Neural cell (in vitro differentiated cells): ENCODE measurements around the gene TXNDC15. TPM values are rescaled to one million over a fixed set of nuclear protein-coding genes. Genes with fewer than 3 reads are reported as not detected.

ENCODE experiments used
- H2AFZ ChIP-seq: fragments of 200-600, 300-800 bp; sonication (generic), shearing (Covaris generic); 2 replicates; pipeline ENCODE4 v1.6.0; 2014; ENCODE audit warnings: low read depth, mild to moderate bottlenecking, antibody characterized with exemption, low read length, moderate library complexity
- H3F3A ChIP-seq: fragments of 200-600 bp; shearing (Covaris generic); 2 replicates; pipeline ENCODE4 v1.6.1; 2016; ENCODE audit warnings: mild to moderate bottlenecking, moderate library complexity, mixed read lengths, antibody characterized with exemption, low read length; ENCODE audit not compliant: insufficient read depth, poor library complexity, severe bottlenecking
- H3K27ac ChIP-seq: fragments of 200-600, 300-800 bp; sonication (generic), shearing (Covaris generic); 2 replicates; pipeline ENCODE4 v1.5.1; 2014; ENCODE audit warnings: mild to moderate bottlenecking, low read length, moderate library complexity
- H3K27me3 ChIP-seq: fragments of 300-800, 200-600 bp; sonication (generic), shearing (Covaris generic); 2 replicates; pipeline ENCODE4 v1.6.0; 2014; ENCODE audit warnings: mild to moderate bottlenecking, low read depth, low read length, moderate library complexity; ENCODE audit not compliant: insufficient read depth
- H3K36me3 ChIP-seq: fragments of 300-800, 200-600 bp; sonication (generic), shearing (Covaris generic); 2 replicates; pipeline ENCODE4 v1.5.1; 2014; ENCODE audit warnings: mild to moderate bottlenecking, antibody characterized with exemption, low read length, moderate library complexity; ENCODE audit not compliant: insufficient read depth
- H3K4me2 ChIP-seq: fragments of 300-800, 200-600 bp; sonication (generic), shearing (Covaris generic); 2 replicates; pipeline ENCODE4 v1.6.0; 2014; ENCODE audit warnings: mild to moderate bottlenecking, low read length
- H3K4me3 ChIP-seq: fragments of 300-800, 200-600 bp; sonication (generic), shearing (Covaris generic); 2 replicates; pipeline ENCODE4 v1.5.1; 2014; ENCODE audit warnings: mild to moderate bottlenecking, low read length, moderate library complexity
- H3K79me2 ChIP-seq: fragments of 200-600 bp; shearing (Covaris generic); replicated peaks from 2 replicates; pipeline ENCODE4 v1.6.0; 2014; ENCODE audit warnings: mild to moderate bottlenecking, low read length, moderate library complexity; ENCODE audit not compliant: insufficient read depth
- H3K9ac ChIP-seq: fragments of 300-800, 200-600 bp; sonication (generic), shearing (Covaris generic); 2 replicates; pipeline ENCODE4 v1.6.1; 2016; ENCODE audit warnings: mild to moderate bottlenecking, low read length, mixed read lengths
- H3K9me2 ChIP-seq: fragments of 200-600 bp; shearing (Covaris generic); 2 replicates; pipeline ENCODE4 v1.6.1; 2016; ENCODE audit warnings: mild to moderate bottlenecking, low read length, mixed read lengths; ENCODE audit not compliant: insufficient read depth
- H3K9me3 ChIP-seq: fragments of 200-600, 300-800 bp; sonication (generic), shearing (Covaris generic); 2 replicates; pipeline ENCODE4 v1.6.1; 2016; ENCODE audit warnings: mild to moderate bottlenecking, mixed run types, low read length, moderate library complexity, mixed read lengths
- H4K20me1 ChIP-seq: fragments of 200-600 bp; shearing (Covaris generic); 2 replicates; pipeline ENCODE4 v1.6.1; 2016; ENCODE audit warnings: mild to moderate bottlenecking, mixed run types; ENCODE audit not compliant: insufficient read depth
- EP300 ChIP-seq: fragments of 450-650 bp; conservative IDR thresholded peaks from 2 replicates; pipeline ENCODE4 v1.6.1; 2014; ENCODE audit warnings: antibody characterized with exemption, mild to moderate bottlenecking, moderate library complexity; ENCODE audit not compliant: poor library complexity, severe bottlenecking
- EZH2 ChIP-seq: fragments of 200-600, 300-800 bp; shearing (Covaris generic), sonication (generic); IDR thresholded peaks from 2 replicates; pipeline ENCODE4 v1.6.1; 2014; ENCODE audit warnings: antibody characterized with exemption, low read length, borderline replicate concordance, mild to moderate bottlenecking; ENCODE audit not compliant: insufficient read depth, poor library complexity, severe bottlenecking
- MXI1 ChIP-seq: fragments of 450-650 bp; conservative IDR thresholded peaks from 2 replicates; pipeline ENCODE4 v1.6.1; 2014; ENCODE audit warnings: antibody characterized with exemption, mild to moderate bottlenecking; ENCODE audit not compliant: poor library complexity, severe bottlenecking
- POLR2AphosphoS5 ChIP-seq: IDR thresholded peaks from 2 replicates; pipeline ENCODE4 v1.6.1; 2012
- RAD21 ChIP-seq: fragments of 450-650 bp; conservative IDR thresholded peaks from 2 replicates; pipeline ENCODE4 v1.6.1; 2014; ENCODE audit warnings: antibody characterized with exemption, mild to moderate bottlenecking, moderate library complexity
- REST ChIP-seq: IDR thresholded peaks from 2 replicates; pipeline ENCODE4 v1.6.1; 2012; ENCODE audit warnings: borderline replicate concordance
- SMC3 ChIP-seq: fragments of 450-650 bp; conservative IDR thresholded peaks from 2 replicates; pipeline ENCODE4 v1.6.1; 2014; ENCODE audit warnings: antibody characterized with exemption, mild to moderate bottlenecking, moderate library complexity; ENCODE audit not compliant: poor library complexity
- TAF1 ChIP-seq: IDR thresholded peaks from 2 replicates; pipeline ENCODE4 v1.6.1; 2012; ENCODE audit warnings: low read depth
- polyA plus RNA-seq: library from polyadenylated mRNA; depleted of rRNA; stranded (reverse); fragments of >200 nt; gene quantifications from 2 replicates; pipeline ENCODE4 v1.2.3, GENCODE V29; 2014
- TF ChIP-seq, protein P1 (sequence below): fragments of 450-650 bp; IDR thresholded peaks from 2 replicates; pipeline ENCODE4 v1.5.1; 2014; ENCODE audit warnings: antibody characterized with exemption, mild to moderate bottlenecking, moderate library complexity; ENCODE audit not compliant: poor library complexity, severe bottlenecking

TXNDC15 gene
- polyA plus RNA-seq, 1 donor from 2014 or later: 127 TPM

GRCh38 chr5:134857401-134857800 is 16.8 kb upstream of the TXNDC15 start:
- Histone ChIP-seq H3F3A (no peaks in the 10 kb centered on the region), H3K4me2 (no peak overlapping the region), H3K27me3 (no peaks in the 10 kb centered on the region), H3K79me2 (peaks cover 5% of the 10 kb centered on the region), H3K36me3 (no peaks in the 10 kb centered on the region), H3K9ac (no peak overlapping the region), H3K4me3 (no peak overlapping the region), H3K27ac (no peak overlapping the region), H3K9me2 (no peaks in the 10 kb centered on the region), H4K20me1 (no peaks in the 10 kb centered on the region), H2AFZ (no peak overlapping the region), H3K9me3 (no peaks in the 10 kb centered on the region)
- TF ChIP-seq, protein P1, sequence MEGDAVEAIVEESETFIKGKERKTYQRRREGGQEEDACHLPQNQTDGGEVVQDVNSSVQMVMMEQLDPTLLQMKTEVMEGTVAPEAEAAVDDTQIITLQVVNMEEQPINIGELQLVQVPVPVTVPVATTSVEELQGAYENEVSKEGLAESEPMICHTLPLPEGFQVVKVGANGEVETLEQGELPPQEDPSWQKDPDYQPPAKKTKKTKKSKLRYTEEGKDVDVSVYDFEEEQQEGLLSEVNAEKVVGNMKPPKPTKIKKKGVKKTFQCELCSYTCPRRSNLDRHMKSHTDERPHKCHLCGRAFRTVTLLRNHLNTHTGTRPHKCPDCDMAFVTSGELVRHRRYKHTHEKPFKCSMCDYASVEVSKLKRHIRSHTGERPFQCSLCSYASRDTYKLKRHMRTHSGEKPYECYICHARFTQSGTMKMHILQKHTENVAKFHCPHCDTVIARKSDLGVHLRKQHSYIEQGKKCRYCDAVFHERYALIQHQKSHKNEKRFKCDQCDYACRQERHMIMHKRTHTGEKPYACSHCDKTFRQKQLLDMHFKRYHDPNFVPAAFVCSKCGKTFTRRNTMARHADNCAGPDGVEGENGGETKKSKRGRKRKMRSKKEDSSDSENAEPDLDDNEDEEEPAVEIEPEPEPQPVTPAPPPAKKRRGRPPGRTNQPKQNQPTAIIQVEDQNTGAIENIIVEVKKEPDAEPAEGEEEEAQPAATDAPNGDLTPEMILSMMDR: no peak
- TF ChIP-seq RAD21 (no peak), SMC3 (no peak), REST (no peak), POLR2AphosphoS5 (no peak), EP300 (no peak), TAF1 (no peak), EZH2 (no peak), MXI1 (no peak)

DNA sequence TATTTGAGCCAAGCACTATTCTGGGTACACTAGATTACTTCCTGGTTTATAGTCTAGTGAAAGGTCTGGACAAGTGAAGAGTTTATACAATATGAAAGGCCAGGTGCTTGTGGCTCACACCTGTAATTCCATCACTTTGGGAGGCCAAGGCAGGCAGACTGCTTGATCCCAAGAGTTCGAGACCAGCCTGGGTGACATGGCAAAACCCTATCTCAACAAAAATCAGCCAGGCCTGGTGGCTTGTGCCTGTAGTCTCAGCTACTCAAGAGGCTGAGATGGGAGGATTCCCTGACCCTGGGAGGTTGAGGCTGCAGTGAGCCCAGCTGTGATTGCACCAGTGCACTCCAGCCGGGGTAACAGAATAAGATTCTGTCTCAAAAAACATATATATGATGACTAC is 9.5 kb upstream of the TXNDC15 start:
- no peaks in the 10 kb centered on the region for H3K9me2 ChIP-seq
- H3K4me3 ChIP-seq: no peak overlapping the region
- H3F3A ChIP-seq: no peaks in the 10 kb centered on the region
- H3K4me2 ChIP-seq: no peak overlapping the region
- H3K27ac ChIP-seq: no peak overlapping the region
- no peaks in the 10 kb centered on the region for H3K79me2 ChIP-seq
- H2AFZ ChIP-seq: no peak overlapping the region
- H3K9ac ChIP-seq: no peak overlapping the region
- H4K20me1 ChIP-seq: no peaks in the 10 kb centered on the region
- H3K36me3 ChIP-seq: no peaks in the 10 kb centered on the region
- H3K9me3 ChIP-seq: no peaks in the 10 kb centered on the region
- no peaks in the 10 kb centered on the region for H3K27me3 ChIP-seq
- TF ChIP-seq, protein P1: no peak
- no peak for TF ChIP-seq REST
- TF ChIP-seq SMC3: no peak
- no peak for TF ChIP-seq TAF1
- TF ChIP-seq EZH2: no peak
- TF ChIP-seq EP300: no peak
